Stomach smooth muscle (tissue), 2 donors: Measurements from ENCODE around the gene XPC.

Experiments
- H3K27ac ChIP-seq: one replicate; pipeline ENCODE4 v1.7.0; 2013; ENCODE audit warnings: mild to moderate bottlenecking, low read length, inconsistent platforms
- H3K27me3 ChIP-seq, 2 donors: one replicate each; pipeline ENCODE4 v1.7.0; 2013; ENCODE audit warnings: low read length in 2 of 2; ENCODE audit not compliant: insufficient read depth in 2 of 2, control insufficient read depth in 1 of 2
- H3K36me3 ChIP-seq, 2 donors: one replicate each; pipeline ENCODE4 v1.7.0; 2013; ENCODE audit warnings: low read length in 2 of 2; ENCODE audit not compliant: control insufficient read depth in 2 of 2, insufficient read depth in 2 of 2
- H3K4me1 ChIP-seq: one replicate; pipeline ENCODE4 v1.7.0; 2013; ENCODE audit warnings: low read length; ENCODE audit not compliant: control insufficient read depth, insufficient read depth
- H3K4me3 ChIP-seq, 2 donors: one replicate each; pipeline ENCODE4 v1.7.0; 2013; ENCODE audit warnings: low read length in 2 of 2
- H3K9ac ChIP-seq, 2 donors: one replicate each; pipeline ENCODE4 v1.7.0; 2013; ENCODE audit warnings: low read length in 2 of 2, mild to moderate bottlenecking in 1 of 2
- H3K9me3 ChIP-seq, 2 donors: one replicate each; pipeline ENCODE4 v1.7.0; 2013; ENCODE audit warnings: low read length in 2 of 2; ENCODE audit not compliant: control insufficient read depth in 2 of 2
- donor health status: healthy.
- donor health status: Pancreatic carcinoma.

XPC gene

DNA sequence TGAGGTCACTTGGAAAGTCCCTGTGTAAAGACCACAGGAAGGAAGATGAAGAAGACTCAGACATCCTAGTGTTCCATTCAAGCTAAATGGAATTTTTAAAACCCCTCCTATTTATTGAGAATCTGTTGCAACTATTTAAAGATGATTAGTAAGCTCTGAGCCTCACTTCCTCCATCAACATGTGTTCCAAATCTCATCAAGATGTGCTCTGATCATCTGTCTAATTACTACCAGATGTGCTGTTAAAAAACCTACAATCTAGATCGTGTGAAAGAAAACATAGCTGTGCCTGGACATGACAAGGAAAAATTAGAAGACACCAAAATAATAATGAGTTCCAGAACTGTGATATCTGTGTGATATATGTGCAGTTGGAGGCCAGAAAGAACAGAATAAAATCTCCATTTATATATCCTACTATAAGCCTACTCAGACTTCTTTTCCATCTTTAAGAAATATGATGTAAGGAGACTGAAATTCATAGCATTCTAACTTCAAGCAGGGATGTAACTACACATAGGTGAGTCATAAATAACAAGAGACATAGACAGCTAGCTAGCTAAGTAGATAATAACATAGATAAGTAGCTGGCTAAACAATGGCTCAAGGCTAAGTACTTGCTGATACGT, 7.8 kb downstream of the XPC start:
- H3K4me1 ChIP-seq: no peaks in the 10 kb centered on the region

DNA sequence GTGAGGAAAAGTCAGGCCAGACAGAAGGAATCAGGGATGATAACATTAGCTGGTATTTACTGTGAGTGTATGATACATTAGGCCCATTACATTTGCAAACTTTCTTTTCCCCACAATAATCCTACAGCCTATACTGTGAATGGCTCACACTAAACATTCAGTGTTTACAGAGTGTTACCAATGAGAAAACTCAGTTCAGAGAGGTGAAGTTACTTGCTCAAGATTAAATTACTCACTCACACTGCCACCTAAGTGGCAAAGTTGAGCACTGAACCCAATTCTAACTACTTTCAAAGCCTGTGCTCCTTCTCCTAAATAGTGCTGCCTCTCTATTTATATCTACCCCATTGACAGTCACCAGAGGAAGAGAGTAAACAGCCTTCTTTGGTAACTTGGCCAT, 8.5 kb downstream of the XPC start:
- Histone ChIP-seq H3K9ac (no peak overlapping the region), H3K4me1 (no peaks in the 10 kb centered on the region), H3K9me3 (no peaks in the 10 kb centered on the region), H3K4me3 (no peak overlapping the region), H3K27ac (no peak overlapping the region), H3K27me3 (no peaks in the 10 kb centered on the region), H3K36me3 (peaks cover 53 to 71% of the 10 kb centered on the region in 2 donors)

More for the DNA sequence above, 7.8 kb downstream of the XPC start:
- no peak overlapping the region for H3K4me3 ChIP-seq
- H3K27ac ChIP-seq: no peak overlapping the region
- no peaks in the 10 kb centered on the region for H3K9me3 ChIP-seq
- no peak overlapping the region for H3K9ac ChIP-seq
- no peaks in the 10 kb centered on the region for H3K27me3 ChIP-seq
- H3K36me3 ChIP-seq: peaks cover 46 to 63% of the 10 kb centered on the region in 2 donors

DNA sequence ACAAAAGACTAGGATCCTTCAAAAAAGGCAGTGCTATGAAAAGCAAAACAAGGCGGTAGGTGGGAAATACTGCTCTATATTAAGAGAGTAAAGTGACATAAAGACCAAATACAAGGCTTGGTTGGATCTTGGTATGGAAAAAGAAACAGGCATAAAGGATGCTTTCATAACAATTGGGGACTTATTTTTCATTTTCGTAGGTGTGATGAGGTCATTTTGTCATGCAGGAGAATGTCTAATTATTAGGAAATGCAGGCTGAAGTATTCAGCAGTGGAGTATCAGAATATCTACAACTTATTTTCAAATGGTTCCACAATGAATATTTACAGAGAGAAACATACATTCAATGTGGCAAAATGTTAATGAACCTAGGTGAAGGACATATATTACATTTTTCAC, 9.0 kb downstream of the XPC start:
- Histone ChIP-seq H3K4me3 (no peak overlapping the region), H3K9me3 (no peaks in the 10 kb centered on the region), H3K27ac (no peak overlapping the region), H3K9ac (no peak overlapping the region), H3K27me3 (no peaks in the 10 kb centered on the region), H3K36me3 (peaks cover 58 to 75% of the 10 kb centered on the region in 2 donors), H3K4me1 (no peaks in the 10 kb centered on the region)

DNA sequence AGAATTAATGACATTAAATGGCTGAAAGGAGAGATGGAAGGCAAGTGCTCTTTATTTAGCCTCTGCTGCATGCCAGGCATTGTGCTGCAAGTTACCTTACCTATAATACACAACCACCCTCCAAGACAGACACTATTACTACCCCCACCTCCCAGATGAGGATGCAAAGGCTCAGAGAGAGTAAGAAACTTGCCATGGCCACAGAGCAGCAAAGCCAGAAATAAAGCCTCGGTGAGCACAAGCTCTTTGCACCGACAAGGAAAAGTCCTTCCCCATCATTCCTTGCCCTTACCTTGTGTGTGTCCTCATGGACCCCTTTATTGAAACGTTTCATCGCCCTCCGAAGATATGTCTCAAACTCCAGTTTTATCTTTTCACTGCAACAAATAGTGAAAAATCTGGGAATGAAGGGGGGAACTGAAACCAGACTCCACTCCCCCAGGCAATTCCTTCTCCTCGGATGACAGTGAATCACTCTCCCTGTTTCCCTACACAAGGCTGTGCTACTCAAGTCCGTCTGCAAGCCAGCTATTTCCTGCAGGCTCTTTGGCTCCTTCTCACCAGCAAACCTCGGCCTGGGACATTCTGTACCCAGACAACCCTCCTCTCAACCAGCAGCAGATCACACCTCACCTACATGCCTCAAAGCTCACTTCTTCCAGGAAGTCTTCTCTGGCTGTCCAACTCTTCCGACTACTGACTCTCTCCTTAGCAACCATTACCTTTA, 11.4 kb downstream of the XPC start:
- H3K27ac ChIP-seq: no peak overlapping the region
- no peak overlapping the region for H3K9ac ChIP-seq
- H3K4me1 ChIP-seq: no peaks in the 10 kb centered on the region
- H3K4me3 ChIP-seq: no peak overlapping the region
- peaks cover 73 to 94% of the 10 kb centered on the region in 2 donors for H3K36me3 ChIP-seq
- H3K9me3 ChIP-seq: no peaks in the 10 kb centered on the region
- no peaks in the 10 kb centered on the region for H3K27me3 ChIP-seq

DNA sequence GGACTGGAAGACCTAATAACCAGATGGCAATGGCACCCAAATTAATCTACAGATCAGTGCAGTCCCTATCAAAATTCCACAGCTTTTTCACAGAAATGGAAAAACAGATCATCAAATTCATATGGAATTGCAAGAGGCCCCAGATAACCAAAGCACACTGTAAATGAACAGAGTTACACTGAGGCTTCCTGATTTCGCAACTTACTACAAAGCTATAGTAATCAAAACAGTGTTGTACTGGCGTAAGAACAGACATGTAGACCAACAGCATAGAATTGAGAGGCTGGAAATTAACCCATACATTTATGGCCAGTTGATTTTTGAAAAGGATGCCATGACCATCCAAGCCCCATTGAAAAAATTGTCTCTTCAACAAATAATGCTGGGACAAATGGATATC, 16.2 kb downstream of the XPC start:
- Histone ChIP-seq H3K9me3 (no peaks in the 10 kb centered on the region), H3K27me3 (no peaks in the 10 kb centered on the region), H3K4me1 (no peaks in the 10 kb centered on the region), H3K36me3 (peaks cover 80 to 89% of the 10 kb centered on the region in 2 donors), H3K27ac (no peak overlapping the region), H3K9ac (no peak overlapping the region), H3K4me3 (no peak overlapping the region)

DNA sequence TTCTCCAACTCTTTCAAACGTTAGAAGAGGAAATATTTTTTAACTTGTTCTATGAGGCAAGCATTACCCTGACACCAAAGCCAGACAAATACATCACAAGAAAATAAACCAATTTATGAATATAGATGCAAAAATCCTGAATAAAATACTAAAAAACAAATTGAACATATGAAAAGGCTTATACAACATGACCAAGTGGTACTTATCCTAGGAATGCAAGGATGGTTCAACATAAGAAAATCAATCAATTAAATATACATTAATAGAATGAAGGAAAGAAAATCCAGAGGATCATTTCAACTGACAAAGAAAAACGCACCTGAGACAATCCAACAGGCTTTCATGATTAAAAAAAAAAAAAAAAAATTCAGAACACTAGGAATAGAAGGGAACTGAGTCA, 17.1 kb downstream of the XPC start:
- Histone ChIP-seq H3K27ac (no peak overlapping the region), H3K36me3 (peaks cover 81 to 88% of the 10 kb centered on the region in 2 donors), H3K9me3 (no peaks in the 10 kb centered on the region), H3K4me1 (no peaks in the 10 kb centered on the region), H3K4me3 (no peak overlapping the region), H3K9ac (no peak overlapping the region), H3K27me3 (no peaks in the 10 kb centered on the region)

DNA sequence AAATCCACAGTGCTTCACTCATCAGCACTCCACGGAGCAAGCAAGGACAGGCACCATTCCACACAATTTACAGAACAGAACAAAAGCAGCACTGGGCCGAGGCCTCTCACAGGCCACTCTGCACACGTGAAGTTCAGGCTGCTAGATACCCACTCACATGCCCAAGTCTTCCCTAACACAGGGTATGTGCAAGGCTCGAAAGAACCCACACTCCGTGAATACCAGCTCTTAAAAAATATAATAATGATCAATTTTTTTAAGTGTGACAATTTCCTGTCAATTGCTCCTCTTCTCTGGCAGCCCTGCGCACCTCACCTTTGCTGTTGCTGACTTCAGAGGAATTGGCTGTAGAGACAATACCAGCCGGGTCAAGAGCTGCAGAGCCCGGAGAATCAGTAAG, 19.0 kb downstream of the XPC start:
- Histone ChIP-seq H3K4me1 (no peaks in the 10 kb centered on the region), H3K4me3 (no peak overlapping the region), H3K27me3 (no peaks in the 10 kb centered on the region), H3K9me3 (no peaks in the 10 kb centered on the region), H3K36me3 (peaks cover 69 to 76% of the 10 kb centered on the region in 2 donors), H3K27ac (no peak overlapping the region), H3K9ac (no peak overlapping the region)

DNA sequence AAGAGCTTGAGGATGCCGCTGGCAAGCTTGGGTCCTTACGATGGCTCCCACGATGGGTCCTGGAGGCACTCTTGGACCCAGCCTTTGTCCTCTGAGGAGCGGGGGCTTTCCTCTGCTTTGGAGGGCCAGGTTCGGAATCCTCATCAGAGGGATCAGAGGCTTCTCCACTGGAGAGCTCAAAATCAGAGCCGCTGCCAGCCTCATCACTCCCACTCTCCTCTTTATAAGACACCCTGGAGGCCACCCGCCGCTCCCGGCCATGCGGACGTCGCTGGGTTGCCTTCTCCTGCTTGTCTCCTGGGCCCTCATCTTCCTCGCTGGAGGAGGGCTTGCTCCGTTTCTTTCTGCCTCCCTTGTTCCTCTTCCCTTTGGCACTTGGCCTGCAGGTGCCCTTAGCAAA, 20.0 kb downstream of the XPC start:
- Histone ChIP-seq H3K27me3 (no peaks in the 10 kb centered on the region), H3K9me3 (no peaks in the 10 kb centered on the region), H3K27ac (no peak overlapping the region), H3K36me3 (peaks cover 71 to 76% of the 10 kb centered on the region in 2 donors), H3K4me3 (no peak overlapping the region), H3K4me1 (no peaks in the 10 kb centered on the region), H3K9ac (no peak overlapping the region)

DNA sequence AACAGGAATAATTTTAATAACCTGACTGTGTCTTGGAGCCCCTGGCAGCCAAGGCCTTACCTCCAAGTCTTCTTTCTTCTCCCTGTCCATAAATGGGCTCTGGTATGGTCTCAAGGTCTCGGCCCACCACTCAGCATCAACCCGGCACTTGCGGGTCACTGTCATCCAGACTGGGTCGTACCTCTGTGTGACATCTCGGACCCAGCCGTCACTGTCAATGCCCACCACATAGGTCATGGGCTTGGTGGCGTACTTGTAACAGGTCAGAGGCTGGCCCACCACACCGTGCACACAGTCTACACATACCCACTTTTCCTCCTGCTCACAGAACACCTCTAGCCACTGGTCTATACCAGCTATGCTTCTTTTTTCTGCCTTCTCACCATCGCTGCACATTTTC, 20.4 kb downstream of the XPC start:
- no peaks in the 10 kb centered on the region for H3K9me3 ChIP-seq
- H3K36me3 ChIP-seq: peaks cover 71 to 75% of the 10 kb centered on the region in 2 donors
- H3K9ac ChIP-seq: no peak overlapping the region
- no peaks in the 10 kb centered on the region for H3K27me3 ChIP-seq
- no peak overlapping the region for H3K27ac ChIP-seq
- H3K4me3 ChIP-seq: no peak overlapping the region
- H3K4me1 ChIP-seq: no peaks in the 10 kb centered on the region

DNA sequence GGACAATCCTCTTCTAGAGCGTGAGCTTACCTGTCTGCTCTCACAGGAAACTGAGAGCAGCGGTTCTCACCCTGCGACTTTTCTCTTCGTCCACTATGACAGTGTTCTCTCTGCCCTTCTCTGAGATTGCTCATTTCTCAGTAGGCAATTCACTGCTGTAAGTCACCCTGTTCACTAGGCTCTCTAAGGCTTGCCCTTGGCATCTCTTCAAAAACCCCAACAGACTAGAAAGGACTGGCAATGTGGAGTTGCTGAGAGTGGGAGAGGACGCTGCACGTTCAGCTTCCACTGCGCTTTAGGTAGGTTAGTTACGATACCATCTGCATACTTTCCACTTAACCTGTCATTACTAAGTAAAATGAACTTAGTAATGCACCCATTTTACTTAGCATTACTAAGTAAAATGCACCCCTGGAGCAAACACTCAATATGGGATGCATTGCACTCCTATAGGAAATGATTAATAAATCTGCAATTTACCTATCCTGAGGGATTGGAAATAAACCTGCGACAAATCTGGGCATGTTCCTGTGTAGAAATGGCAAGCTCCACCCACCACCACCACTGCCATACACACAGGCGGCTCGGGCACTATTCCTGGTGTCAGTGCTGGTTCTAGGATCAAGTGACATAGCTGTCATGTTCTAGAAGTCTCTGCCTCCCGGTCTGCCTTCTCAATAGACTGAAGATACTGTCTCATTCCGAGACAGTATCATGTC, 21.4 kb downstream of the XPC start:
- Histone ChIP-seq H3K27me3 (no peaks in the 10 kb centered on the region), H3K9ac (no peak overlapping the region), H3K27ac (no peak overlapping the region), H3K9me3 (no peaks in the 10 kb centered on the region), H3K4me3 (no peak overlapping the region), H3K36me3 (peaks cover 70 to 71% of the 10 kb centered on the region in 2 donors), H3K4me1 (no peaks in the 10 kb centered on the region)

DNA sequence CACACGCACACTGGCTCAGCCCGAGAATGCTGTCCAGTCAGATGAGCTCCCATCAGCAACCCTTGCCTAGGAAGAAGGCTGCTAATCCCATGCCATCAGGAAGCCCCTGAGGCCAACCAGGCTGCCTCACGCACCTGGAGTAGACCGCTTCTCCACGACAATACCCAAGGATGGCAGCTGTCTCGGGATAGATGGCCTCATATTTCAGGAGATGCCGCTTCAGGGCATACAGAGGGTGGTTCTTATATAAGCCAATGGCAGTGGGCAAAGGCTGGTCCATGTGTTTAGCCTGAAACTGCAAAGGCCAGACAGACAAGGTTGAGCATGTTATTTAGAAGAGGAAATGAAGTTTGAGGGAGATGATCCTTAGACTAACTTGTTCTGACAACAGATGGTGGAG, 22.2 kb downstream of the XPC start:
- no peaks in the 10 kb centered on the region for H3K4me1 ChIP-seq
- H3K36me3 ChIP-seq: peaks cover 68 to 77% of the 10 kb centered on the region in 2 donors
- no peak overlapping the region for H3K4me3 ChIP-seq
- no peak overlapping the region for H3K9ac ChIP-seq
- no peak overlapping the region for H3K27ac ChIP-seq
- no peaks in the 10 kb centered on the region for H3K9me3 ChIP-seq
- H3K27me3 ChIP-seq: no peaks in the 10 kb centered on the region
